ENCODE data around the gene PFN1. TPM values are rescaled to one million over a fixed set of nuclear protein-coding genes. Genes with fewer than 3 reads are reported as not detected.

Gene PFN1
- total RNA-seq, 1 donor from 2014 or later, result 1,346 TPM

GRCh38 chr17:4938069-4938491 is 10.2 kb downstream of the PFN1 start:
- Histone ChIP-seq H3K9me3 (ENCODE audit: insufficient read depth, low read depth, low read length) (no peaks in the 10 kb centered on the region), H3K36me3 (ENCODE audit: insufficient read depth, low read length) (peaks cover 8% of the 10 kb centered on the region), H3K27ac (ENCODE audit: low read depth, low read length) (no peak overlapping the region), H3K4me3 (ENCODE audit: insufficient read depth, low read depth, low read length) (no peak overlapping the region), H3K79me2 (ENCODE audit: insufficient read depth, low read length) (peaks cover 47% of the 10 kb centered on the region), H3K27me3 (ENCODE audit: insufficient read depth, low read length) (no peaks in the 10 kb centered on the region), H3K4me1 (ENCODE audit: insufficient read depth, low read length) (peaks cover 27% of the 10 kb centered on the region), H3K9ac (ENCODE audit: low read length) (peak overlapping the region; percentile 97), H3K4me2 (ENCODE audit: low read length) (peak overlapping the region; percentile 97), H2AFZ (ENCODE audit: low read depth, low read length) (no peak overlapping the region), H4K20me1 (ENCODE audit: insufficient read depth, low read length) (peaks cover 22% of the 10 kb centered on the region)
- FAIRE-seq, result no peak
- Mint-ChIP-seq H3K4me3 (ENCODE audit: unreplicated experiment) (peak overlapping the region; percentile 95), H3K27me3 (ENCODE audit: low read depth, unreplicated experiment) (no peaks in the 10 kb centered on the region), H3K9me3 (ENCODE audit: unreplicated experiment) (peaks cover 2% of the 10 kb centered on the region), H3K27ac (ENCODE audit: unreplicated experiment) (no peak overlapping the region), H3K4me1 (ENCODE audit: low read depth, unreplicated experiment) (peaks cover 31% of the 10 kb centered on the region), H3K36me3 (ENCODE audit: low read depth, unreplicated experiment) (peaks cover 14% of the 10 kb centered on the region)
- no peak for DNase-seq (ENCODE audit: low read depth)
- no peak for TF ChIP-seq CTCF (IDR thresholded peaks at IDR 0.05; ENCODE audit: insufficient read depth, low read depth, low read length)
- TF ChIP-seq EZH2 (IDR thresholded peaks at IDR 0.05; ENCODE audit: insufficient read depth, low read length), result no peak

GRCh38 chr17:4937553-4937952 is 10.8 kb downstream of the PFN1 start:
- Histone ChIP-seq H3K4me1 (ENCODE audit: insufficient read depth, low read length) (peaks cover 27% of the 10 kb centered on the region), H3K9me3 (ENCODE audit: insufficient read depth, low read depth, low read length) (no peaks in the 10 kb centered on the region), H4K20me1 (ENCODE audit: insufficient read depth, low read length) (peaks cover 17% of the 10 kb centered on the region), H3K4me3 (ENCODE audit: insufficient read depth, low read depth, low read length) (no peak overlapping the region), H3K9ac (ENCODE audit: low read length) (no peak overlapping the region), H3K27ac (ENCODE audit: low read depth, low read length) (no peak overlapping the region), H3K4me2 (ENCODE audit: low read length) (no peak overlapping the region), H3K27me3 (ENCODE audit: insufficient read depth, low read length) (no peaks in the 10 kb centered on the region), H3K36me3 (ENCODE audit: insufficient read depth, low read length) (peaks cover 3% of the 10 kb centered on the region), H3K79me2 (ENCODE audit: insufficient read depth, low read length) (peaks cover 42% of the 10 kb centered on the region), H2AFZ (ENCODE audit: low read depth, low read length) (no peak overlapping the region)
- DNase-seq (ENCODE audit: low read depth), result no peak
- Mint-ChIP-seq H3K27ac (ENCODE audit: unreplicated experiment) (no peak overlapping the region), H3K9me3 (ENCODE audit: unreplicated experiment) (peaks cover 2% of the 10 kb centered on the region), H3K27me3 (ENCODE audit: low read depth, unreplicated experiment) (no peaks in the 10 kb centered on the region), H3K36me3 (ENCODE audit: low read depth, unreplicated experiment) (peaks cover 19% of the 10 kb centered on the region), H3K4me1 (ENCODE audit: low read depth, unreplicated experiment) (peaks cover 30% of the 10 kb centered on the region), H3K4me3 (ENCODE audit: unreplicated experiment) (no peak overlapping the region)
- TF ChIP-seq CTCF (IDR thresholded peaks at IDR 0.05; ENCODE audit: insufficient read depth, low read depth, low read length), result no peak
- no peak for TF ChIP-seq EZH2 (IDR thresholded peaks at IDR 0.05; ENCODE audit: insufficient read depth, low read length)
- no peak for FAIRE-seq

- Histone ChIP-seq H3K9ac (ENCODE audit: low read length) (no peak overlapping the region), H2AFZ (ENCODE audit: low read depth, low read length) (no peak overlapping the region), H3K27ac (ENCODE audit: low read depth, low read length) (no peak overlapping the region), H3K36me3 (ENCODE audit: insufficient read depth, low read length) (no peaks in the 10 kb centered on the region), H3K9me3 (ENCODE audit: insufficient read depth, low read depth, low read length) (no peaks in the 10 kb centered on the region), H3K4me3 (ENCODE audit: insufficient read depth, low read depth, low read length) (no peak overlapping the region), H4K20me1 (ENCODE audit: insufficient read depth, low read length) (peaks cover 12% of the 10 kb centered on the region), H3K4me1 (ENCODE audit: insufficient read depth, low read length) (peaks cover 26% of the 10 kb centered on the region), H3K4me2 (ENCODE audit: low read length) (no peak overlapping the region), H3K79me2 (ENCODE audit: insufficient read depth, low read length) (peaks cover 31% of the 10 kb centered on the region), H3K27me3 (ENCODE audit: insufficient read depth, low read length) (no peaks in the 10 kb centered on the region)
- DNase-seq (ENCODE audit: low read depth) (no peak), FAIRE-seq (no peak)
- no peaks in the 10 kb centered on the region for H3K27me3 Mint-ChIP-seq (ENCODE audit: low read depth, unreplicated experiment)
- H3K27ac Mint-ChIP-seq (ENCODE audit: unreplicated experiment), result no peak overlapping the region
- peaks cover 19% of the 10 kb centered on the region for H3K4me1 Mint-ChIP-seq (ENCODE audit: low read depth, unreplicated experiment)
- H3K9me3 Mint-ChIP-seq (ENCODE audit: unreplicated experiment), result peaks cover 2% of the 10 kb centered on the region
- H3K36me3 Mint-ChIP-seq (ENCODE audit: low read depth, unreplicated experiment), result peaks cover 21% of the 10 kb centered on the region
- TF ChIP-seq CTCF (IDR thresholded peaks at IDR 0.05; ENCODE audit: insufficient read depth, low read depth, low read length) (no peak), EZH2 (IDR thresholded peaks at IDR 0.05; ENCODE audit: insufficient read depth, low read length) (no peak)
- H3K4me3 Mint-ChIP-seq (ENCODE audit: unreplicated experiment), result peak overlapping the region; percentile 43
Observed at GRCh38 chr17:4936436-4936835, 11.9 kb downstream of the PFN1 start.
